ENCODE results near the gene NOCT.
"Not testable (repeated sequence)": the region's sequence is repeated elsewhere in the genome, so short reads cannot be mapped to it uniquely, and the experiment has no call there.

The NOCT gene

GRCh38 chr4:139007640-139008039 lies 7.9 kb upstream of the NOCT start:
- POLR2A ChIA-PET (ENCODE audit: low non-redundant PET) = no interaction called here
- TF ChIP-seq CTCF (conservative IDR thresholded peaks at IDR 0.05; ENCODE audit: low read depth) = no peak
- DNase-seq (ENCODE audit: low spot score) = no peak
- CTCF ChIA-PET = no interaction called here
- no peak overlapping the region for H3K27ac ChIP-seq

GRCh38 chr4:139008278-139008677 lies 7.3 kb upstream of the NOCT start:
- CTCF ChIA-PET = interaction anchor here (0.6 kb wide), 2 partner anchors 34 to 920 kb away, joined by 3 to 5 read pairs; no protein-coding TSS in a partner anchor
- POLR2A ChIA-PET (ENCODE audit: low non-redundant PET); DNase-seq (ENCODE audit: low spot score): not testable (repeated sequence)
- 0 out of 2 replicates have a peak overlapping the region, but pooled peaks have one; percentile 9 for H3K27ac ChIP-seq

GRCh38 chr4:139009702-139010101 lies 5.9 kb upstream of the NOCT start:
- ChIA-PET POLR2A (ENCODE audit: low non-redundant PET) (no interaction called here), CTCF (no interaction called here)
- no peak overlapping the region for H3K27ac ChIP-seq
- DNase-seq (ENCODE audit: low spot score) = no peak
- TF ChIP-seq CTCF (conservative IDR thresholded peaks at IDR 0.05; ENCODE audit: low read depth) = no peak

- POLR2A ChIA-PET (ENCODE audit: low non-redundant PET) = no interaction called here
- DNase-seq (ENCODE audit: low spot score) = no peak
- H3K27ac ChIP-seq = no peak overlapping the region
- no peak for TF ChIP-seq CTCF (conservative IDR thresholded peaks at IDR 0.05; ENCODE audit: low read depth)
- CTCF ChIA-PET = no interaction called here
Measured at GRCh38 chr4:139011225-139011950, 4.2 kb upstream of the NOCT start.

DNA sequence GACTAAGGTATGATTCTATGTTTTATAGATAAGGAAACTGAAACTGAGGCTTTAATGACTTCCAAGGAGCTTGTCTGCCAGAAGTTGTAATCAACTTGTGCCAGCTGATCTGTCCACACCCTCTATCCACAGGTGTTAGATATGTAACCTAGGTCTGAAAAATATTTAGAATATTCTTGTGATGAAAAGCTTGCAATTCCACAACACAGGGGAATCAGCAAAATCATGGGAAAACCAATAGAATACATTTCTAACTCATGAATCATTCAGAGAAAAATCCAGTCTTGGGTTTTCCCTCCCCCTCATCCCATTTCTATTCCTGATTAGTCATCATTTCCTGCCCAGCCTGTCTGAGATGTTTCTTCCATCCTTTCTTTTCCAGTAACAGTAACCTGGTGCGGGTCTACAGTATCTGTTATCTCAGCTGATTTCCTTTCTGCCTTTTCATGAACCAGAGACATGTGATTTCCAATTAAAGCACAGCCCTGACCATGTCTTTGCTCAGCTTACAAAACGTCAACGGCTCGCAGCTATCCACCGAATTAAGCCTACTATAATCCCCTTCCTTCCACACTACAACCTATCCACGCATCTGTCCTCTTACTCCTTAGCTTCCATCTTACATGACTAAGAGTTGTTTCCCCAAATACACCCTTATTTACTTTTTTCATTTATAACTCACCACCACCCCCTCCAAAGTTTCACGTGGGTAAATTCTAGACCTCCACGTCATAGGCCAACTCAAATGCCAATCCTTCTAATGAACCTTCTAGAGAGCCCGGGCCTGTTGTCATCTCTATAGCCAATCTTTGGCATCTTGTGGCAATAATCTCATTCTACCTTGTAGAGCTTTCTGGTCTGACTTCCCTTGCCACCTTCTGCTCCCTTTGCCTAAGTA lies 961 bp upstream of the NOCT start:
- POLR2A ChIA-PET (ENCODE audit: low non-redundant PET) = no interaction called here
- no peak for TF ChIP-seq CTCF (conservative IDR thresholded peaks at IDR 0.05; ENCODE audit: low read depth)
- CTCF ChIA-PET = interaction anchor here (0.6 to 1.3 kb wide), 5 partner anchors 9 to 1055 kb away, joined by 3 to 5 read pairs (median 3); no protein-coding TSS in a partner anchor
- DNase-seq (ENCODE audit: low spot score) = peak; percentile 94
- H3K27ac ChIP-seq = peak overlapping the region; percentile 94

DNA sequence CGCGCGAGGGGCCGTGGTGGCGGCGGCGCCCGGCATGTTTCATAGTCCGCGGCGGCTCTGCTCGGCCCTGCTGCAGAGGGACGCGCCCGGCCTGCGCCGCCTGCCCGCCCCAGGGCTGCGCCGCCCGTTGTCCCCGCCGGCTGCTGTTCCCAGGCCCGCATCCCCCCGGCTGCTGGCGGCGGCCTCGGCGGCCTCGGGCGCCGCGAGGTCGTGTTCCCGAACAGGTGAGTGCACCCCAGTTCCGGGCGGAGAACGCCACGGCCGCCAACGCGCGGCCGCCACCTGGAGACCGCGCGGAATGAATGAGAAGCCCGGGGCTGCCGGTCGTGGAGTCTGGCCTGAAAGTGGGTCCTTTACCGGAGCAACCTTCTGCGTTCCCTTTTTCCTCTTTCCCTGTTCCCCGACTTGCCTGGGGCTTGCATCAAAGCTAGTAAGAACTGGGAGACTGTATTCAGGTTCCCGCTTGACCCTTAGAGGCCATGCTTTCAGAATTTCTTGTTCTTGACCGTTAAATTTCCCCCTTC lies 429 bp downstream of the NOCT start:
- no peak for TF ChIP-seq CTCF (conservative IDR thresholded peaks at IDR 0.05; ENCODE audit: low read depth)
- ChIA-PET CTCF (interaction anchor here (0.6 to 1.3 kb wide), 3 partner anchors 14 to 70 kb away, joined by 4 to 6 read pairs (median 5); no protein-coding TSS in a partner anchor), POLR2A (ENCODE audit: low non-redundant PET) (no interaction called here)
- peak overlapping the region; percentile 94 for H3K27ac ChIP-seq
- peak; percentile 30 for DNase-seq (ENCODE audit: low spot score)

Measured in RWPE1 (cell line).